HCEC 1CT (cell line): ENCODE data around the gene EEF1A1.
"Not testable (repeated sequence)": the region's sequence is repeated elsewhere in the genome, so short reads cannot be mapped to it uniquely, and the experiment has no call there.

Experiments
- DNase-seq: peaks from one replicate; pipeline ENCODE4 v3.0.0-alpha.2; 2017

EEF1A1 gene

DNA sequence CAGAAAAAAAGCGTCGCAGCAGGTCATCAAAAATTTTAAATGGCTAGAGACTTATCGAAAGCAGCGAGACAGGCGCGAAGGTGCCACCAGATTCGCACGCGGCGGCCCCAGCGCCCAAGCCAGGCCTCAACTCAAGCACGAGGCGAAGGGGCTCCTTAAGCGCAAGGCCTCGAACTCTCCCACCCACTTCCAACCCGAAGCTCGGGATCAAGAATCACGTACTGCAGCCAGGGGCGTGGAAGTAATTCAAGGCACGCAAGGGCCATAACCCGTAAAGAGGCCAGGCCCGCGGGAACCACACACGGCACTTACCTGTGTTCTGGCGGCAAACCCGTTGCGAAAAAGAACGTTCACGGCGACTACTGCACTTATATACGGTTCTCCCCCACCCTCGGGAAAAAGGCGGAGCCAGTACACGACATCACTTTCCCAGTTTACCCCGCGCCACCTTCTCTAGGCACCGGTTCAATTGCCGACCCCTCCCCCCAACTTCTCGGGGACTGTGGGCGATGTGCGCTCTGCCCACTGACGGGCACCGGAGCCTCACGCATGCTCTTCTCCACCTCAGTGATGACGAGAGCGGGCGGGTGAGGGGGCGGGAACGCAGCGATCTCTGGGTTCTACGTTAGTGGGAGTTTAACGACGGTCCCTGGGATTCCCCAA lies at the start of gene EEF1A1:
TSS of gene EEF1A1 (minus strand) at position 345 of the 663 bp plus-strand sequence. CDS start 1,006 bp downstream, outside the sequence.
- DNase-seq, result peak; percentile 100

- DNase-seq, result no peak
Measured at GRCh38 chr6:73569121-73569520, 48.3 kb upstream of the EEF1A1 start.

GRCh38 chr6:73566954-73567591 lies 46.2 kb upstream of the EEF1A1 start:
- DNase-seq, result peak; percentile 70

DNA sequence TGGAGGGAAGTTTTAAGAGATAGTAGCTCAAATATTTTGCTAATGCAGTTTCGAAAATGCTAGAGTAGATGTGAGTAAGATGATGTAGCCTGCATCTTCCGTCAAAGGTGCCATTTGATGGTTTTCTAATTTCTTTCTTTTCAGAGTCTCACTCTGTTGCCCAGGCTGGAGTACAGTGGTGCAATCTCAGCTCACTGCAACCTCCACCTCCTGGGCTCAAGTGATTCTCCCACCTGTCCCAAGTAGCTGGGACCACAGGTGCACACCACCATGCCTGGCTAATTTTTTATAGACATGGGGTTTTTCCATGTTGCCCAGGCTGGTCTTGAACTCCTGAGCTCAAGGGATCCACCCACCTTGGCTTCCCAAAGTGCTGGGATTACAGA lies 45.6 kb upstream of the EEF1A1 start:
- DNase-seq, result not testable (repeated sequence)

GRCh38 chr6:73565767-73566485 lies 45.1 kb upstream of the EEF1A1 start:
- DNase-seq, result no peak

GRCh38 chr6:73564578-73565345 lies 43.9 kb upstream of the EEF1A1 start:
- DNase-seq, result no peak

- DNase-seq, result no peak
Measured at GRCh38 chr6:73562558-73562957, 41.7 kb upstream of the EEF1A1 start.

DNA sequence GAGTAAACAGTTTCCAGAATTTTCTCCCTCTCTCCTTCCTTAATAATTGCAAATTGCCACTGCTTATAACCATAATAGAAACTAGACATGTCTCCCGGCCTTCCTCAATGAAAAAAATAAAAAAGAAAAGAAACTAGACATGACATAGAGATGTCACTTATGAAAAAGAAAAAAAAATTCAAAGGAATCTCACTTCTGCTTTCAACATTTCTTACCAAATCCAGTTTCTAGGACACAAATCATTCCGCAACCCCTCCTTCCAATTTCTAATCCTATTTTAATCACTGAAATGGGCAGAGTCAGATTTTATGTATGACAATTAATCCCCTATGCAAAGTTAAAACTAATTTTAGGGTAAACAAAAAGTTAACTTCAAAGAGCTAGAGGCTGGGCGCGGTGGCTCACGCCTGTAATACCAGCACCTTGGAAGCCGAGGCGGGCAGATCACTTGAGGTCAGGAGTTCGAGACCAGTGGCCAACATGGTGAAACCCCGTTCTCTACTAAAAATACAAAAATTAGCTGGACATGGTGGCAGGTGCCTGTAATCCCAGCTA lies 40.1 kb upstream of the EEF1A1 start:
- no peak for DNase-seq

DNA sequence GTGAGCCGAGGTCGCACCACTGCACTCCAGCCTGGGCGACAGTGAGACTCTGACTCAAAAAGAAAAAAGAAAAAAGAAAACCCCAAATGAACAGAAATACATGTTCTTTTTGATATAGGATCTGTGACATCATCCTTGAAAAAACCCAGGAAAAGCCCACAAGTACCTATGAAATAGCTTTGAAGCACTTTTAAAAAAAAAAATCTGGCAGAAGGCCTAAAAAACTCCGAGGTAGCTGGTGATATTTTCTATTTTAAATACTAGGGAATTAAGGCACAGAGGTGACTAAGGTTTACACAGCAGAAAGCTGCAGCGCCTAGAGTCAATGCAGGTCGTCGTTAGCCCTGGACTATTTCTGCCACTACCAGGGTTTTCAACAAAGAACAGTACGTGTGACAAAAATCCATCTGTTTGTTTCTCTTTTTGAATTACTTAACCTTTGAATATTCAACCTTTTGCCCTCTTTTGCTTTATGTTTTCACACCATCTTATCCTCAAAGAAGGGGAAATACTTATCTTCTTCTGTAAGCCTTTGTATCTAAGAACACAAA lies 39.4 kb upstream of the EEF1A1 start:
- DNase-seq, result no peak

GRCh38 chr6:73559399-73559794 lies 38.6 kb upstream of the EEF1A1 start:
- DNase-seq, result not testable (repeated sequence)

- no peak for DNase-seq
Measured at GRCh38 chr6:73558624-73559398, 38.0 kb upstream of the EEF1A1 start.

DNA sequence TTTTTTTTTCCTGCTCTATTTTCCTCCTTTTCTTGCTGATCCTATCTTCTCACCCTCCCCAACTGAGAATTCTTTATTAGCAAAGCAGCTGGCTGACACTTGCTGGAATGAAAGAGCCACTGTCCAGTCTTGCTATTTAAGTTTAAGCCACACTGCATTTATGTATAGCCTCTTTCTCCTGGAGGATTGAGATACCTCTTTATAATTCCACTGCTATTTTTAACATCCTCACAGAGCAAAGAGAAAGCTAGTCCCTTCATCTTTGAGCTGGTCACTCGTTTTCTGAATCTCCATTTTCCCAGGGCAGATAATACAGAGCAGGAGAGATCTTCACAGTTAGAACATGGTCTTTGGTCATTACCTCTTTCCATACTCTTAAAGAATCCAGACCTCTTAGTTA lies 36.0 kb upstream of the EEF1A1 start:
- DNase-seq, result no peak

DNA sequence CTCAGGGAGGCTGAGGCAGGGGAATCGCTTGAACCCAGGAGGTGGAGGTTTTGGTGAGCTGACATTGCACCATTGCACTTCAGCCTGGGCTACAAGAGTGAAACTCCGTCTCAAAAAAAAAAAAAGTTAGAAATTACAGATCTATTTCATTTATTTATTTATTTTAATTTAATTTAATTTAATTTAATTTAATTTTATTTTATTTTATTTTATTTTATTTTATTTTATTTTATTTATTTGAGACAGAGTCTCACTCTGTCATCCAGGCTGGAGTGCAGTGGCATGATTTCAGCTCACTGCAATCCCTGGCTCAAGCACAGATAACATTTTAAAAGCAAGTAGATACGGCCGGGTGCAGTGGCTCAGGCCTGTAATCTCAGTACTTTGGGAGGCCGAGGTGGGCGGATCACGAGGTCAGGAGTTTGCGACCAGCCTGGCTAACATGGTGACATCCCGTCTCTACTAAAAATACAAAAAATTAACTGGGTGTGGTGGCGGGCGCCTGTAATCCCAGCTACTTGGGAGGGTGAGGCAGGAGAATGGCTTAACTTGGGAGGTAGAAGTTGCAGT lies 34.6 kb upstream of the EEF1A1 start:
- not testable (repeated sequence) for DNase-seq

DNA sequence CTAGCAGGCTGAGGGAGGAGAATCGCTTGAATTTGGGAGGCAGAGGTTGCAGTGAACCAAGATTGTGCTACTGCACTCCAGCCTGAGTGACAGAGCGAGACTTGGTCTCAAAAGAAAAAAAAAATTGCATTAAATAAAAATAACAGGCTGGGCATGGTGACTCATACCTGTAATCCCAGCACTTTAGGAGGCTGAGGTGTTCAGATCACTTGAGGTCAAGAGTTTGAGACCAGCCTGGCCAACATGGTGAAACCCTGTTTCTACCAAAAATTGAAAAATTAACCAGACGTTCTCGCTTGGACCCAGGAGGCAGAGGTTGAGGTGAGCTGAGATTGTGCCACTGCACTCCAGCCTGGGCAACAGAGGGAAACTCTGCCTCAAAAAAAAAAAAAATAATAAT lies 30.3 kb upstream of the EEF1A1 start:
- not testable (repeated sequence) for DNase-seq

DNA sequence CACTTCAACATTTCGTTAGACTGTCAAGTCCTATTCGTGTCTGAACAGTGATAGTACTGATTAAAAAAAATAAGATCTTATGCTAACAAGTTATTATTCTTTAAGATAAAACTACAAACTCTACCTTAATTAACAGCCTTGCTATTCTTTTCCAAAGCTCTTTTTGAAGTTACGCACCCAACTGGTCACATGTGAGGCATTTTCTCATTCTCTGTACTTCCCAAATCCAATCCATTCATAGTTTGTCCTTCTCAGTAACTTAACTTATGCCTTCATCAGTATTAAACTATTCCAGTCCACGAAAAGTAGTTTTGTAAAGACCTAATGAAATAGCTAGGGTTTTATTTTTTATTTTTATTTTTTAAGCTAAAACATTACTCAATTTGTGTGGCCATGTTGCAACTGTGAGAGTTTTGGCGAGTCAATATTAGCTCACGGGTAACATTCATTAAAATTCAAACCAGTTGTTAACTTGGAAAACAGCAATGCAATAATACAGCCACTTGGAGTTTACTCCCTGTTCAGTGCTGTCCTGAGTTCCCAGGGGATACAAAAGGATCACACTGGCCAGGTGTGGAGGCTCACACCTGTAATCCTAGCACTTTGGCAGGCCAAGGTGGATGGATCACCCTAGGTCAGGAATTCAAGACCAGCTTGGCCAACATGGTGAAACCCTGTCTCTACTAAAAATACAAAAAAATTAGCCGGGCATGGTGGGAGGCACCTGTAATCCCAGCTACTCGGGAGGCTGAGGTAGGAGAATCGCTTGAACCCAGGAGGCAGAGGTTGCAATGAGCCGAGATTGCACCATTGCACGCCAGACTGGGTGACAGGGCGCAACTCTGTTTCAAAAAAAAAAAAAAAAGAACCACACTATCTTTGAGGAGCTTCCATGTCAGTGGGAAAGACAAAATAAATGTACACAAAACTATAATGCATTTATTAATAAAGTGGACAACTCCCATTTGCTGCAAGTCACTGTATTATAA lies 27.9 kb upstream of the EEF1A1 start:
- no peak for DNase-seq

- DNase-seq, result no peak
Measured at GRCh38 chr6:73547036-73547435, 26.2 kb upstream of the EEF1A1 start.

GRCh38 chr6:73542891-73543290 lies 22.1 kb upstream of the EEF1A1 start:
- no peak for DNase-seq

GRCh38 chr6:73542481-73542880 lies 21.6 kb upstream of the EEF1A1 start:
- DNase-seq, result not testable (repeated sequence)

DNA sequence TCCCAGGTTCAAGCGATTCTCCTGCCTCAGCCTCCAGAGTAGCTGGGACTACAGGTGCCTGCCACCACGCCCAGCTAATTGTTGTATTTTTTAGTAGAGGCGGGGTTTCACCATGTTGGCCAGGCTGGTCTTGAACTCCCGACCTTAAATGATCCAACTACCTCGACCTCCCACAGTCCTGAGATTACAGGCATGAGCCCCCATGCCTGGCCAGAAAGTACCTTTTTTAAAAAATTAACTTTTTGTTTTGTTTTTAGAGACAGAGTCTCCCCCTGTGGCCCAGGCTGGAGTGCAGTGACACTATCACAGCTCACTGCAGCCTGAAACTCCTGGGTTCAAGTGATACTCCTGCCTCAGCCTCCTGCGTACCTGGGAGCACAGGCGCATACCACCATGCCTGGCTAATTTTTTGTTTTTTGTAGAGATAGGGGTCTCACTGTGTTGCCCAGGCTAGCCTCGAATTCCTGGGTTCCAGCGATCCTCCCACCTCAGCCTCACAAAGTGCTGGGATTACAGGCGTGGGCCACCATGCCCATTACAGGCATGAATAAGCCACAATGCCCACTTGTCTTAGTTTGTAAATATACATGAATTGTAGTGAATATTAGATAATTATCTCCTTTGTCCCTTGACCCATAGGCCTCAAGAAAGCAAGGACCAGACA lies 17.4 kb upstream of the EEF1A1 start:
- no peak for DNase-seq

GRCh38 chr6:73537677-73538076 lies 16.8 kb upstream of the EEF1A1 start:
- DNase-seq, result no peak
